BJ (cell line): Measurements from ENCODE around the gene FAAP20. TPM values are rescaled to one million over a fixed set of nuclear protein-coding genes. Genes with fewer than 3 reads are reported as not detected.
A peak's percentile ranks its signal among the peaks of the same experiment; 100 is the strongest.

Experiments
- CTCF ChIA-PET: fragments of 350-600 bp; formaldehyde crosslinking; extraction: SDS; loops from one replicate; lab custom pipeline; 2021; ENCODE audit warnings: antibody characterized with exemption, inconsistent platforms; lab: Yijun Ruan, JAX
- POLR2A ChIA-PET: fragments of 300-600 bp; sonication (Branson Sonifier 250); formaldehyde crosslinking; extraction: SDS; loops from one replicate; lab custom pipeline; 2021; ENCODE audit warnings: antibody characterized with exemption; lab: Charles Lee
- DNase-seq: peaks from one replicate; pipeline ENCODE4 v3.0.0-alpha.2; 2011; ENCODE audit warnings: low read depth
- H3K27me3 ChIP-seq: 2 replicates; pipeline ENCODE4 v1.6.0; 2011; ENCODE audit warnings: low read length; ENCODE audit not compliant: control insufficient read depth, insufficient read depth
- H3K36me3 ChIP-seq: 2 replicates; pipeline ENCODE4 v1.5.1; 2011; ENCODE audit warnings: low read length; ENCODE audit not compliant: control insufficient read depth, insufficient read depth
- H3K4me3 ChIP-seq: 2 replicates; pipeline ENCODE4 v1.5.1; 2011; ENCODE audit warnings: low read depth, mild to moderate bottlenecking, control low read depth, low read length
- polyA plus RNA-seq: library from polyadenylated mRNA; depleted of rRNA; stranded (reverse); fragments of >200 nt; gene quantifications from 2 replicates; pipeline ENCODE4 v1.2.3, GENCODE V29; 2011
- TF ChIP-seq, protein P1 (sequence below): IDR thresholded peaks from 2 replicates; pipeline ENCODE4 v1.5.1; 2011; ENCODE audit warnings: low read depth, mild to moderate bottlenecking, control low read depth, inconsistent platforms, low read length, moderate library complexity; ENCODE audit not compliant: insufficient read depth

FAAP20 gene
- polyA plus RNA-seq, 1 experiment: 18.7 TPM

DNA sequence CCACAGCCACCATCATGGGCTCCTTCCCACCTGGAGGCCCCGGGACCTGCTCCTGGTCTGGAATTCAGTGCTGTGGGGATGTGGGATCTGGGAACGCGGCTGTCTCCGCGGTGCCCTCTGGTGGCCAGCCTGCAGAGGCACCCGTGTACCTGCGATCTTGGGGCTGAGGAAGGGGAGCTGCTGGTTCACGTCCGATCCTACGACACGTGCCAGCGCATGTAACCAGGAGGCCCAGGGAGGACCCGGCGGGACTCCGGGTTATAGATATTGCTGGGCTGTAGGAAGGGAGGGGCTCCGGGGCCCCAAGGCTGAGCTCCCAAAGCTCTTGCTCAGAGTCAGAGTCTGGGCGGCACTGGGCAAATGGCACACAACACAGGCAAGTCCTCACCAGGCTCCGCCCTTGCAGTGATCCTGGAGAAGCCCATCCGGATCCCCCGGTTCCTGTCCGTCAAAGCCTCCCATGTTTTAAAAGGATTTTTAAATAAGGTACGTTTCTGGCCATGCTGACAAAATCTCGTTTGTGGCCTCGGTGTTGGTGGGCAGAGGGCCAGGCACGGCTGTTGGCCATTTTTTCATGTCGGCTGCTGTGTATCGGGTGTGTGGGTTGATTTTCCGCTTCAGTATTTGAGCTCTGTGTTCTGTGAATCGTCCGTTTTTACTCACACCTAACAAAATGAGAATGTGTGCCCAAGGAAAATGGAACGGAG lies 20.1 kb downstream of the FAAP20 start:
- POLR2A ChIA-PET: interaction anchor here (0.6 kb wide), 1 partner anchor 1214 kb away, joined by 3 read pairs; no protein-coding TSS in a partner anchor

DNA sequence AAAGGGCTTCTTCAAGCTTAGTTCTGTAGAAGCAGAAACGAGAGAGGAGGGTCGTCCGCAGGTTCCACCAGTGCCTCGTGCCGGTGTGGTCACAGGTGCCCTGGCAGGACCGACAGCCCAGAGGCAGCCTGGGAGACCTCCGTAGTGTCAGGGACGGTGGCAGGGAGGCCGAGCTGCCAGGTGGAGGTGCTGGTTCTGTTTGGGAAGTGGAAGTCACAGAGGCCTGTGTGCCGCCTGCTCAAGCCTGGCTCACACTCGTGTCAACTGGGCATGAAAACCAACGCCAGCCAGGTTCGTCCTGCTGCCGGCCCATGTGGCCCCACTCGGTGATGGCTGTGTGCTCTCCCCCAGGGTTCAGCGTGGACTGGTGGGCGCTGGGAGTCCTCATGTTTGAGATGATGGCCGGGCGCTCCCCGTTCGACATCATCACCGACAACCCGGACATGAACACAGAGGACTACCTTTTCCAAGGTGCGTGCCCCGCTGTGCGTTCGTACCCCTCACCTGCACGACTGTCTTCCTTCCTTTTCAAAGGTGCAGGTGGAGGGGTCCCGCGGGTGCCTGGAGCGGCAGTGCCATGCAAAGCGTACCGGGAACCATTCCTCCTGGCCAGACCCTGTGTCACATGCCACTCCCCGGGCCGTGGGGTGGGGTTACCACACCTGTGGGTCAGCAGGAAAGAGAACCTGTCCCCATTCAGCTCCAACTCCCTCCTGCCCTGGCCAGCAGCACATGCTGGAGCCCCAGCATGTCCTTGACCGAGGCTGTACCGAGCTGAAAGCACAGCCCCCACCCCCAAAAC lies 20.8 kb downstream of the FAAP20 start:
- Histone ChIP-seq H3K36me3 (no peaks in the 10 kb centered on the region), H3K27me3 (no peaks in the 10 kb centered on the region), H3K4me3 (no peak overlapping the region)
- TF ChIP-seq, protein P1, sequence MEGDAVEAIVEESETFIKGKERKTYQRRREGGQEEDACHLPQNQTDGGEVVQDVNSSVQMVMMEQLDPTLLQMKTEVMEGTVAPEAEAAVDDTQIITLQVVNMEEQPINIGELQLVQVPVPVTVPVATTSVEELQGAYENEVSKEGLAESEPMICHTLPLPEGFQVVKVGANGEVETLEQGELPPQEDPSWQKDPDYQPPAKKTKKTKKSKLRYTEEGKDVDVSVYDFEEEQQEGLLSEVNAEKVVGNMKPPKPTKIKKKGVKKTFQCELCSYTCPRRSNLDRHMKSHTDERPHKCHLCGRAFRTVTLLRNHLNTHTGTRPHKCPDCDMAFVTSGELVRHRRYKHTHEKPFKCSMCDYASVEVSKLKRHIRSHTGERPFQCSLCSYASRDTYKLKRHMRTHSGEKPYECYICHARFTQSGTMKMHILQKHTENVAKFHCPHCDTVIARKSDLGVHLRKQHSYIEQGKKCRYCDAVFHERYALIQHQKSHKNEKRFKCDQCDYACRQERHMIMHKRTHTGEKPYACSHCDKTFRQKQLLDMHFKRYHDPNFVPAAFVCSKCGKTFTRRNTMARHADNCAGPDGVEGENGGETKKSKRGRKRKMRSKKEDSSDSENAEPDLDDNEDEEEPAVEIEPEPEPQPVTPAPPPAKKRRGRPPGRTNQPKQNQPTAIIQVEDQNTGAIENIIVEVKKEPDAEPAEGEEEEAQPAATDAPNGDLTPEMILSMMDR: no peak
- POLR2A ChIA-PET: interaction anchor here (0.6 kb wide), 1 partner anchor 1215 kb away, joined by 3 read pairs; no protein-coding TSS in a partner anchor
- no peak for DNase-seq
- CTCF ChIA-PET: interaction anchor here (0.6 to 3.8 kb wide), 27 partner anchors 9 to 229 kb away, joined by 3 to 50 read pairs (median 7); partner anchors contain the start of gene FAAP20

More for the DNA sequence above, 20.1 kb downstream of the FAAP20 start:
- TF ChIP-seq, protein P1: peak; percentile 98
- H3K4me3 ChIP-seq: peak overlapping the region; percentile 34
- CTCF ChIA-PET: interaction anchor here (0.6 to 3.8 kb wide), 35 partner anchors 9 to 441 kb away, joined by 3 to 50 read pairs (median 5); partner anchors contain the start of gene FAAP20
- no peaks in the 10 kb centered on the region for H3K27me3 ChIP-seq
- peak; percentile 4 for DNase-seq
- H3K36me3 ChIP-seq: no peaks in the 10 kb centered on the region

DNA sequence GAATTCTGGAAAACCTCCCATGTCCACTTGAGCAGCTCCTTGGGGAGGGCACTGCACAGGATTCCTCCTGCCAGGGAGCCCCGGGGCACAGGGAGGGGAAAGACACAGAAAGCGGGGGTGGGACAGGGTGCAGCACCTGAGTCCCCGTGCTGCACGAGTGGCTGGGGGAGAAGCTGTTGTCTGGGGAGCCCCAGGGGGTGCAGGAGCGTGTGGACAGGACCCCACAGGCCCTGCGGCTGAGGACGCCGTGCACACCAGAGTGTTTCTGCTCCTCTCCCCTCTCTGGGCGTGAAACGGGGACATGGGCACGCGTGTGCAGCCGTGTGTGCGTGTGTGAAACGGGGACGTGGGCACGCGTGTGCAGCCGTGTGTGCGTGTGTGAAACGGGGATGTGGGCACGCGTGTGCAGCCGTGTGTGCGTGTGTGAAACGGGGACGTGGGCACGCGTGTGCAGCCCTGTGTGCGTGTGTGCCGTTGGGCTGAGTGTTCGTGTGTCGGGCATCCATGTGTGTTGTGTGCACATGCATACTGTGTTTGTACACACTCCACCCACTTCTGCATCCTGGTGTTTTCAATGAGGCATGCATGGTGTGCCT lies 21.9 kb downstream of the FAAP20 start:
- Histone ChIP-seq H3K27me3 (no peaks in the 10 kb centered on the region; the same call in 1 of the 2 replicates), H3K36me3 (no peaks in the 10 kb centered on the region), H3K4me3 (no peak overlapping the region)
- TF ChIP-seq, protein P1: no peak
- CTCF ChIA-PET: interaction anchor here (1.4 to 3.8 kb wide), 5 partner anchors 15 to 40 kb away, joined by 3 to 50 read pairs (median 31); no protein-coding TSS in a partner anchor
- POLR2A ChIA-PET: no interaction called here
- no peak for DNase-seq

DNA sequence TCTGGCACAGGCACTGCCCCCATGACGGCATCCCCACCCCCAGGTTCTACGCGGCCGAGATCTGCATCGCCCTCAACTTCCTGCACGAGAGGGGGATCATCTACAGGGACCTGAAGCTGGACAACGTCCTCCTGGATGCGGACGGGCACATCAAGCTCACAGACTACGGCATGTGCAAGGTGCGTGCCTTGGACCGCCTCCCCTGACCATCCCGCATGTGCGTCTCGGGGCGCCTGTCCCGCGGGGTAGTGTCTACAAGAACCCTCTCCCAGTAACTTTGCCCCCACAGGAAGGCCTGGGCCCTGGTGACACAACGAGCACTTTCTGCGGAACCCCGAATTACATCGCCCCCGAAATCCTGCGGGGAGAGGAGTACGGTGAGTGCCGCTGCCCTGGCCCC lies 22.6 kb downstream of the FAAP20 start:
- H3K4me3 ChIP-seq: no peak overlapping the region
- no peaks in the 10 kb centered on the region for H3K36me3 ChIP-seq
- CTCF ChIA-PET: interaction anchor here (1.4 to 3.8 kb wide), 2 partner anchors 16 to 39 kb away, joined by 3 to 38 read pairs; no protein-coding TSS in a partner anchor
- no peaks in the 10 kb centered on the region; the same call in 1 of the 2 replicates for H3K27me3 ChIP-seq
- POLR2A ChIA-PET: no interaction called here
- DNase-seq: no peak
- TF ChIP-seq, protein P1: no peak
